Measurements from ENCODE around the gene COLEC12.

DNA sequence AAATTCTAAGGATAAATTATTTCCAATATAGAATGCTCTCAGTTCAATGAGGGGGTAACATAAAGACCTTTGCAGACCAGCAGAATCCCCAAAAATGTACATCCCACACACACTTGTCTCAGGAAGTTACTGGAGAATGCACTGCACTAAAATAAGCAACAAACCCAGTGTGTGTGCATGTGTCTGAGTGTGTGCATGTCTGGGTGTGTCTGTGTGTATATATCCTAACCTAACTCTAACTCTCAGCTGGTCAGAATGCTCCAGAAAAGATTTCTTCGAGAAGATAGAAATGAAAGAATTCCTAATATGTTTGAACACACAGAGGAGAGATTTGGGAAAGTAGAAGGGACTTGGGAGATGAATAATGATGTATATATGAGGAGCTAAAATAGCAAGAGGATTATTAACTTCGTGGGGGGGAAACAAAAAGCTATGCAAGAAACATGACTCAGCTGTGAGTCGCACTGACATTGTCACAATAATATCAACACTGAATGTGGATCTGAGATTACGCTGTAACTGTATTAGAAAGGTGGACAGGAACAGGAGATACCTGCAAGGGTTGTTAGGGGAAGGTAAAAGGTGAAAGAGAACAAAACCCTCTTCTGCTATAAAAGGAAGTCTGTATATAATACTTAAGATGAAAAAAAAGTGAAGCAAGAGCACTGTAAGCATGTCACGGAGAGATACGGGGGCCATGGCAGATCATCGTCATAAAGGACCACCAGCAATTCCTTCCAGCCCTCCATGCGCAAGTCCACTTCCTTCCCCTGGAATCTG is 11.1 kb downstream of the COLEC12 start:
- TF ChIP-seq, protein P1, sequence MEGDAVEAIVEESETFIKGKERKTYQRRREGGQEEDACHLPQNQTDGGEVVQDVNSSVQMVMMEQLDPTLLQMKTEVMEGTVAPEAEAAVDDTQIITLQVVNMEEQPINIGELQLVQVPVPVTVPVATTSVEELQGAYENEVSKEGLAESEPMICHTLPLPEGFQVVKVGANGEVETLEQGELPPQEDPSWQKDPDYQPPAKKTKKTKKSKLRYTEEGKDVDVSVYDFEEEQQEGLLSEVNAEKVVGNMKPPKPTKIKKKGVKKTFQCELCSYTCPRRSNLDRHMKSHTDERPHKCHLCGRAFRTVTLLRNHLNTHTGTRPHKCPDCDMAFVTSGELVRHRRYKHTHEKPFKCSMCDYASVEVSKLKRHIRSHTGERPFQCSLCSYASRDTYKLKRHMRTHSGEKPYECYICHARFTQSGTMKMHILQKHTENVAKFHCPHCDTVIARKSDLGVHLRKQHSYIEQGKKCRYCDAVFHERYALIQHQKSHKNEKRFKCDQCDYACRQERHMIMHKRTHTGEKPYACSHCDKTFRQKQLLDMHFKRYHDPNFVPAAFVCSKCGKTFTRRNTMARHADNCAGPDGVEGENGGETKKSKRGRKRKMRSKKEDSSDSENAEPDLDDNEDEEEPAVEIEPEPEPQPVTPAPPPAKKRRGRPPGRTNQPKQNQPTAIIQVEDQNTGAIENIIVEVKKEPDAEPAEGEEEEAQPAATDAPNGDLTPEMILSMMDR (optimal IDR thresholded peaks at IDR 0.05 in 1 of 3, IDR thresholded peaks at IDR 0.05 in 1 of 3, conservative IDR thresholded peaks at IDR 0.05 in 1 of 3; ENCODE audit: extremely low read depth in 1 of 3, insufficient read depth in 2 of 3, low read length in 3 of 3): no peak
- TF ChIP-seq EZH2 (IDR thresholded peaks at IDR 0.05; ENCODE audit: low read length): no peak

All from keratinocyte (primary cell).